Panc1 (cell line): ENCODE data around the gene SLC26A3.

Source experiments
- POLR2AphosphoS5 ChIP-seq: IDR thresholded peaks from 2 replicates; pipeline ENCODE4 v1.6.1; 2012; ENCODE audit warnings: mild to moderate bottlenecking, low read depth, low read length, moderate library complexity
- SIN3A ChIP-seq: IDR thresholded peaks from 2 replicates; pipeline ENCODE4 v1.6.1; 2012; ENCODE audit warnings: low read depth, mild to moderate bottlenecking, low read length, moderate library complexity, borderline replicate concordance; ENCODE audit not compliant: insufficient read depth
- TCF7L2 ChIP-seq: IDR thresholded peaks from 2 replicates; pipeline ENCODE4 v1.6.1; 2011; ENCODE audit warnings: mild to moderate bottlenecking, low read depth, low read length, inconsistent platforms
- TF ChIP-seq, protein P1 (sequence below): fragments of 450-650 bp; IDR thresholded peaks from 2 replicates; pipeline ENCODE4 v1.5.1; 2017; ENCODE audit warnings: mild to moderate bottlenecking
- TF ChIP-seq, protein P2 (sequence below), 2 experiments: IDR thresholded peaks; 2 replicates each; pipeline ENCODE4 v1.6.1; 2011 to 2012; ENCODE audit warnings: low read depth in 2 of 2, control low read depth in 1 of 2, low read length in 1 of 2, mild to moderate bottlenecking in 1 of 2, moderate library complexity in 1 of 2; ENCODE audit not compliant: insufficient read depth in 1 of 2

DNA sequence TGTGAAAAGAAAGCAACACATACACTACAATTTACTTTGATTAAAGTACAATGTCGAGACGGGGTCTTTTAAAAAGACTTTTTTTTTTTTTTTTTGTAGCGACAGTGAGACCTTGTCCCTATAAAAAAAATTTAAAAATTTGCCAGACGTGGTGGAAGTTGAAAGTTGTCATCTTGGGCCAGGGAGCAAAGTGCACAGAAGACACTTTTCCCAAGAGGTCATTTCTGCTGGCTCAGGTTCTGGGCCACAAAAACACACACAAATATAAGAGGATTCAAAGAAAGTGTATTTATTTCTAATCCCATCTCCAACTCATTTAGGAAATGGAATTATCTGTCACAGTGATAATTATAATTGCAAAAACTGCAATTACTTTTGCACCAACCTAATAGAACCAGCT, 24.7 kb downstream of the SLC26A3 start:
- TF ChIP-seq, protein P1, sequence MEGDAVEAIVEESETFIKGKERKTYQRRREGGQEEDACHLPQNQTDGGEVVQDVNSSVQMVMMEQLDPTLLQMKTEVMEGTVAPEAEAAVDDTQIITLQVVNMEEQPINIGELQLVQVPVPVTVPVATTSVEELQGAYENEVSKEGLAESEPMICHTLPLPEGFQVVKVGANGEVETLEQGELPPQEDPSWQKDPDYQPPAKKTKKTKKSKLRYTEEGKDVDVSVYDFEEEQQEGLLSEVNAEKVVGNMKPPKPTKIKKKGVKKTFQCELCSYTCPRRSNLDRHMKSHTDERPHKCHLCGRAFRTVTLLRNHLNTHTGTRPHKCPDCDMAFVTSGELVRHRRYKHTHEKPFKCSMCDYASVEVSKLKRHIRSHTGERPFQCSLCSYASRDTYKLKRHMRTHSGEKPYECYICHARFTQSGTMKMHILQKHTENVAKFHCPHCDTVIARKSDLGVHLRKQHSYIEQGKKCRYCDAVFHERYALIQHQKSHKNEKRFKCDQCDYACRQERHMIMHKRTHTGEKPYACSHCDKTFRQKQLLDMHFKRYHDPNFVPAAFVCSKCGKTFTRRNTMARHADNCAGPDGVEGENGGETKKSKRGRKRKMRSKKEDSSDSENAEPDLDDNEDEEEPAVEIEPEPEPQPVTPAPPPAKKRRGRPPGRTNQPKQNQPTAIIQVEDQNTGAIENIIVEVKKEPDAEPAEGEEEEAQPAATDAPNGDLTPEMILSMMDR: no peak
- no peak for TF ChIP-seq POLR2AphosphoS5
- TF ChIP-seq, protein P2, sequence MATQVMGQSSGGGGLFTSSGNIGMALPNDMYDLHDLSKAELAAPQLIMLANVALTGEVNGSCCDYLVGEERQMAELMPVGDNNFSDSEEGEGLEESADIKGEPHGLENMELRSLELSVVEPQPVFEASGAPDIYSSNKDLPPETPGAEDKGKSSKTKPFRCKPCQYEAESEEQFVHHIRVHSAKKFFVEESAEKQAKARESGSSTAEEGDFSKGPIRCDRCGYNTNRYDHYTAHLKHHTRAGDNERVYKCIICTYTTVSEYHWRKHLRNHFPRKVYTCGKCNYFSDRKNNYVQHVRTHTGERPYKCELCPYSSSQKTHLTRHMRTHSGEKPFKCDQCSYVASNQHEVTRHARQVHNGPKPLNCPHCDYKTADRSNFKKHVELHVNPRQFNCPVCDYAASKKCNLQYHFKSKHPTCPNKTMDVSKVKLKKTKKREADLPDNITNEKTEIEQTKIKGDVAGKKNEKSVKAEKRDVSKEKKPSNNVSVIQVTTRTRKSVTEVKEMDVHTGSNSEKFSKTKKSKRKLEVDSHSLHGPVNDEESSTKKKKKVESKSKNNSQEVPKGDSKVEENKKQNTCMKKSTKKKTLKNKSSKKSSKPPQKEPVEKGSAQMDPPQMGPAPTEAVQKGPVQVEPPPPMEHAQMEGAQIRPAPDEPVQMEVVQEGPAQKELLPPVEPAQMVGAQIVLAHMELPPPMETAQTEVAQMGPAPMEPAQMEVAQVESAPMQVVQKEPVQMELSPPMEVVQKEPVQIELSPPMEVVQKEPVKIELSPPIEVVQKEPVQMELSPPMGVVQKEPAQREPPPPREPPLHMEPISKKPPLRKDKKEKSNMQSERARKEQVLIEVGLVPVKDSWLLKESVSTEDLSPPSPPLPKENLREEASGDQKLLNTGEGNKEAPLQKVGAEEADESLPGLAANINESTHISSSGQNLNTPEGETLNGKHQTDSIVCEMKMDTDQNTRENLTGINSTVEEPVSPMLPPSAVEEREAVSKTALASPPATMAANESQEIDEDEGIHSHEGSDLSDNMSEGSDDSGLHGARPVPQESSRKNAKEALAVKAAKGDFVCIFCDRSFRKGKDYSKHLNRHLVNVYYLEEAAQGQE (IDR thresholded peaks at IDR 0.05; ENCODE audit: insufficient read depth in 1 of 2, low read depth in 2 of 2, low read length in 1 of 2): no peak
- no peak for TF ChIP-seq SIN3A
- TF ChIP-seq TCF7L2: no peak
